ENCODE measurements around the gene TBL1XR1. TPM values are rescaled to one million over a fixed set of nuclear protein-coding genes. Genes with fewer than 3 reads are reported as not detected.

Gene TBL1XR1
- total RNA-seq = 78.7 and 91.8 TPM in 2 replicates

DNA sequence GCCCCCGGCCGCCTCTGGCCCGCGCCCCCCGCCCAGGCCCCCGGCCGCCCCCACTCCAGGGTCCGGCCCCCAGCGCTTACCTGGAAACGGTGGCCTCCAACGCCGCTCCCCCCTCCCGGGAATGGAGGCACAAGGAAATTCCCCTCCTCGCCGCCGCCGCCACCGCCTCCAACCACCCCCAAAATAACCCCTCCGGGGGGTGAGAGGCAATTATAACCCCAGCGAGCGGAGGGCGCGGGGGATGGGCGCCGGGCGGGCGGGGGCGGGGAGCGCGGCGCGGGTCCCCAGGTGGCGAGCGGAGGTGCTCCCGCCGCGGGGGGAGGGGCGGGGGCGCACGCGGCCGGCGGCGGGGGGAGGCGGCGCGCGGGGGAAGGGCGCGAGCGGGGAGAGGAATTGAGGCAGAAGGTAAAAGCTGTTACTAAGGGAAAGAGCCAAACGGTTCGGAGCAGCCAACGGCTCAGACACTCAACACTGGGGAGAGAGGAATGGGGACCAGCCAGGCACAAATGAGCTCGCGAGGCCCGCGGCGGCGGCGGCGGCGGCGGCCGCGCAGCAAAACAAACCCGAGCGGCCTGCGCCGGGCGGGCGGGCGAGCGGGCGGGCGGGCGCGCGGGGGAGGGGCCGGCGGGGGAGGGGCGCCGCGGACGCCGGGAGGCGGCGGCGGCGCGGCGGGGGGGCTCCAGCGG lies at the start of gene TBL1XR1:
TSS of gene TBL1XR1 (minus strand) at position 442 of the 686 bp plus-strand sequence. CDS start 132,505 bp downstream, outside the sequence.

Data from airway epithelial cell (primary cell).